LNCaP clone FGC (cell line): ENCODE results near the gene NAXE.

Source experiments
- DNase-seq: peaks from one replicate; pipeline ENCODE4 v3.0.0-alpha.2; 2011; ENCODE audit warnings: low read depth
- H3K4me3 ChIP-seq: 2 replicates; pipeline ENCODE4 v1.5.1; 2011; ENCODE audit warnings: mild to moderate bottlenecking, low read depth, low read length, control low read depth
- CTCF ChIP-seq: IDR thresholded peaks from 2 replicates; pipeline ENCODE4 v1.5.1; 2012; ENCODE audit warnings: mild to moderate bottlenecking; ENCODE audit not compliant: control insufficient read depth, insufficient read depth; ENCODE audit errors: extremely low read depth

The NAXE gene

DNA sequence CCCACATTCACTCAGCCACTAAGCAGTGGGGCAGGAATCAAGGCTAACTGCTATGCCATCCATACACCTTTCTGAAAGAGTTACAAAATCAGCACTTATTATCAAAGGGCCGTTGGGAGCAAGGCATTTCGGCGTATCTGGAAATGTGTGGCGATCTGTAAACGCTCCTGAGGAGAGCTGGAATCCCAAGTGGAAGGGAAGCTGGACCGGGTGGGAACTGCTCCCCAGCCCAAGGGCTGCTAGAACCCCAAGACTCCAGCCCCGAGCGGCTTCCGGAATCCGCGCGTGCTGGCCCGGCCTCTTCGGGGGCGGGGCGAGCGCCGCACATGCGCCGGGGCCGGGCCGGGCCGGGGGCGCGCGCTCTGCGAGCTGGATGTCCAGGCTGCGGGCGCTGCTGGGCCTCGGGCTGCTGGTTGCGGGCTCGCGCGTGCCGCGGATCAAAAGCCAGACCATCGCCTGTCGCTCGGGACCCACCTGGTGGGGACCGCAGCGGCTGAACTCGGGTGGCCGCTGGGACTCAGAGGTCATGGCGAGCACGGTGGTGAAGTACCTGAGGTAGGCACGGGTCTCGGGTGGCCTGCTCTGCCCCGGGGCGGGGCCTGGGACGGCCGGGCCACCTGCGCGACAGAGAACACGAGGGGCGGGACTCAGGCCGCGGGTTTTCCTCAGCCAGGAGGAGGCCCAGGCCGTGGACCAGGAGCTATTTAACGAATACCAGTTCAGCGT is at the start of gene NAXE:
TSS of gene NAXE (plus strand) at position 345 of the 726 bp plus-strand sequence. CDS start at position 374, 29 bp downstream.
- peak within 1 kb of the TSS; percentile 75 for H3K4me3 ChIP-seq
- no peak for TF ChIP-seq CTCF
- DNase-seq = no peak

GRCh38 chr1:156543066-156543465 is 48.5 kb upstream of the NAXE start:
- no peak for TF ChIP-seq CTCF
- DNase-seq = no peak
- H3K4me3 ChIP-seq = no peak overlapping the region

- no peak overlapping the region for H3K4me3 ChIP-seq
- no peak for TF ChIP-seq CTCF
- DNase-seq = no peak
Observed at GRCh38 chr1:156544592-156545102, 46.9 kb upstream of the NAXE start.

DNA sequence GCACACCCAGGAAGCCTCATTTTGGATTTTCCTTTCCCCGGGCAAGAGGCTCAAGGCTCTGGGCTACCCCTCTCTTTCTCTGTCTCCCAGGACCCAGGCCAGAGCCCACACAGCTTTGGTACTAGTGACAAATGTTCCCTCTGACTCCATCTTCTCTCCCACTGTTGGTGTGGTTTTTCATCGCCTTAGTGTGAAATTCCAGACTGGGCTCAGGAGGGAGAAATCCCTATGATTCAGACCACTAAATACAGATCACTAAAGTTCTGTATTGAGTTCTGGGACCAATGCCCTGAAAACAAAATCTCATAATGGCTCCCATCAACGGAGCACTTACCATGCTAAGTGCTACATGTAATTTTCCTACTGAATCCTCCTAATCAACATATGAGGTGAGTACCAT is 45.3 kb upstream of the NAXE start:
- DNase-seq = no peak
- H3K4me3 ChIP-seq = no peak overlapping the region
- no peak for TF ChIP-seq CTCF

DNA sequence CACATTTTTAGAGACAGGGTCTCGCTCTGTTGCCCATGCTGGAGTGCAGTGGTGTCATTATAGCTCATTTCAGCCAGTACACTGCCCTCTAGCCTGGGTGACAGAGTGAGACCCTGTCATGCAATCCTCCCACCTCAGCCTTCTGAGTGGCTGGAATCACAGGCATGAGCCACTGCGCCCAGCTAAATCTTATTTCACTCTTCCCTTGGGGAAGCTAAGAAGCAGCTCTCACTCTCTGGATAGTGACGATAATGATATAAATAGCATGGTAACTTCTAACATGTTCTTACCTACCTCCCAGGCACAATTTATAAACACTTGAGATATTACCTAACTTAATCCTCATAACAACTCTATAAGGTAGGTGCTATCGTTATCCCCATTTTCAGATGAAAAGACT is 44.1 kb upstream of the NAXE start:
- no peak for DNase-seq
- no peak for TF ChIP-seq CTCF
- no peak overlapping the region for H3K4me3 ChIP-seq

- H3K4me3 ChIP-seq = no peak overlapping the region
- no peak for TF ChIP-seq CTCF
- DNase-seq = no peak
Observed at GRCh38 chr1:156547982-156548381, 43.6 kb upstream of the NAXE start.

DNA sequence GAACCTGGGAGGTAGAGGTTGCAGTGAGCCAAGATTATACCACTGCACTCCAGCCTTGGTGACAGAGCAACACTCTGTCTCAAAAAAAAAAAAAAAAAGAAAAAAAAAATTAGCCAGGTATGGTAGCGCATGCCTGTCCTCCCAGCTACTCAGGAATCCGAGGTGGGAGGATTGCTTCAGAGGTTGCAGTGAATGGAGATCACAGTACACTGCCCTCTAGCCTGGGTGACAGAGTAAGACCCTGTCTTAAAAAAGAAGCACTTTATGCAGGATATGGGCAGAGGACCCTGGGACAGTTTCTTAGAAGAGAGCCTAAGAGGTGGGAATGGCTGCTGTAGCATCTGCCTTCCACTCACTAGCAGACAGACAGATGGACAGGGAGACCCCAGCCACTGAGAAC is 42.2 kb upstream of the NAXE start:
- H3K4me3 ChIP-seq = no peak overlapping the region
- no peak for DNase-seq
- no peak for TF ChIP-seq CTCF
